Prostate gland (tissue), 2 donors: Measurements from ENCODE around the gene CAPN11.

ENCODE experiments used
- CTCF ChIP-seq, 4 experiments: fragments of 200-600 bp in 2 of 4; fragments of 450-650 bp in 2 of 4; sonication (generic) in 2 of 4; IDR thresholded peaks; 1 replicate in 3 of 4; 2 replicates in 1 of 4; pipeline ENCODE4 v1.5.1; 2016 to 2019; ENCODE audit warnings: antibody characterized with exemption in 4 of 4, mild to moderate bottlenecking in 2 of 4, moderate library complexity in 2 of 4
- POLR2A ChIP-seq: fragments of 450-650 bp; IDR thresholded peaks from one replicate; pipeline ENCODE4 v1.6.1; 2016; ENCODE audit warnings: antibody characterized with exemption, mild to moderate bottlenecking
- POLR2AphosphoS5 ChIP-seq: sonication (generic); formaldehyde crosslinking; IDR thresholded peaks from one replicate; pipeline ENCODE4 v1.6.1; 2017; ENCODE audit warnings: antibody characterized with exemption

GRCh38 chr6:44146685-44147084, 11.9 kb upstream of the CAPN11 start:
- TF ChIP-seq CTCF (IDR thresholded peaks at IDR 0.05) (no peak), POLR2A (no peak), POLR2AphosphoS5 (no peak)
